Umbilical cord (tissue), 2 donors: ENCODE results near the gene IMMP2L. TPM values are rescaled to one million over a fixed set of nuclear protein-coding genes. Genes with fewer than 3 reads are reported as not detected.
"Not testable (repeated sequence)": the region's sequence is repeated elsewhere in the genome, so short reads cannot be mapped to it uniquely, and the experiment has no call there.

Experiments
- DNase-seq: peaks from one replicate; pipeline ENCODE4 v3.0.0-alpha.2; 2015; ENCODE audit warnings: low spot score
- total RNA-seq: library from RNA; depleted of rRNA; stranded (reverse); fragments of >200 nt; gene quantifications from one replicate; pipeline ENCODE4 v1.2.3, GENCODE V29; 2014; ENCODE audit warnings: low replicate concordance; ENCODE audit not compliant: insufficient read depth

IMMP2L gene
- 31.1 TPM for total RNA-seq

GRCh38 chr7:111561904-111562732, at the start of gene IMMP2L:
Gene IMMP2L, minus strand, starts transcription at chr7:111562492.
- peak; percentile 91 for DNase-seq

- DNase-seq, result not testable (repeated sequence)
These were observed 47.4 kb upstream of the IMMP2L start for GRCh38 chr7:111609483-111610254.

- no peak for DNase-seq
These were observed 45.3 kb upstream of the IMMP2L start for GRCh38 chr7:111607621-111608020.

- no peak for DNase-seq
These were observed 43.0 kb upstream of the IMMP2L start for GRCh38 chr7:111605246-111605645.

GRCh38 chr7:111600091-111600490, 37.8 kb upstream of the IMMP2L start:
- DNase-seq, result no peak

GRCh38 chr7:111595780-111596179, 33.5 kb upstream of the IMMP2L start:
- no peak for DNase-seq

GRCh38 chr7:111594602-111595001, 32.3 kb upstream of the IMMP2L start:
- no peak for DNase-seq

- no peak for DNase-seq
These were observed 31.1 kb upstream of the IMMP2L start for GRCh38 chr7:111593343-111593742.

GRCh38 chr7:111588065-111588433, 25.8 kb upstream of the IMMP2L start:
- no peak for DNase-seq

- DNase-seq, result no peak
These were observed 25.2 kb upstream of the IMMP2L start for GRCh38 chr7:111587410-111588064.

GRCh38 chr7:111586711-111587409, 24.6 kb upstream of the IMMP2L start:
- no peak for DNase-seq

GRCh38 chr7:111581784-111582488, 19.6 kb upstream of the IMMP2L start:
- not testable (repeated sequence) for DNase-seq

GRCh38 chr7:111581207-111581606, 18.9 kb upstream of the IMMP2L start:
- not testable (repeated sequence) for DNase-seq

- DNase-seq, result no peak
These were observed 16.5 kb upstream of the IMMP2L start for GRCh38 chr7:111578754-111579153.

- DNase-seq, result no peak
These were observed 9.4 kb upstream of the IMMP2L start for GRCh38 chr7:111571720-111572119.

GRCh38 chr7:111568870-111569462, 6.7 kb upstream of the IMMP2L start:
- DNase-seq, result no peak

- DNase-seq, result no peak
These were observed 6.1 kb upstream of the IMMP2L start for GRCh38 chr7:111568419-111568818.

- no peak for DNase-seq
These were observed 1.8 kb upstream of the IMMP2L start for GRCh38 chr7:111564078-111564477.

GRCh38 chr7:111561654-111561903, 713 bp downstream of the IMMP2L start:
- DNase-seq, result no peak

- peak; percentile 58 for DNase-seq
These were observed 1.3 kb downstream of the IMMP2L start for GRCh38 chr7:111560773-111561653.
